ENCODE data around the gene PELI2.

Gene PELI2

GRCh38 chr14:56176530-56176929 lies 58.3 kb downstream of the PELI2 start:
- no peak for DNase-seq

GRCh38 chr14:56177036-56177435 lies 58.8 kb downstream of the PELI2 start:
- no peak for DNase-seq

- DNase-seq = no peak
These were observed 62.7 kb downstream of the PELI2 start for GRCh38 chr14:56180754-56181542.

- no peak for DNase-seq
These were observed 63.5 kb downstream of the PELI2 start for GRCh38 chr14:56181681-56182085.

- DNase-seq = no peak
These were observed 64.2 kb downstream of the PELI2 start for GRCh38 chr14:56182410-56182809.

GRCh38 chr14:56183631-56184157 lies 65.5 kb downstream of the PELI2 start:
- no peak for DNase-seq

- DNase-seq = no peak
These were observed 67.8 kb downstream of the PELI2 start for GRCh38 chr14:56185992-56186391.

GRCh38 chr14:56187736-56188135 lies 69.5 kb downstream of the PELI2 start:
- DNase-seq = no peak

GRCh38 chr14:56189307-56189706 lies 71.1 kb downstream of the PELI2 start:
- DNase-seq = no peak

- no peak for DNase-seq
These were observed 75.1 kb downstream of the PELI2 start for GRCh38 chr14:56193347-56193746.

GRCh38 chr14:56194042-56194441 lies 75.8 kb downstream of the PELI2 start:
- no peak for DNase-seq

GRCh38 chr14:56195223-56195622 lies 77.0 kb downstream of the PELI2 start:
- DNase-seq = no peak

GRCh38 chr14:56195704-56196103 lies 77.5 kb downstream of the PELI2 start:
- DNase-seq = no peak

- no peak for DNase-seq
These were observed 78.1 kb downstream of the PELI2 start for GRCh38 chr14:56196274-56196673.

GRCh38 chr14:56197150-56197549 lies 78.9 kb downstream of the PELI2 start:
- DNase-seq = no peak

- DNase-seq = no peak
These were observed 80.2 kb downstream of the PELI2 start for GRCh38 chr14:56198438-56198837.

- DNase-seq = no peak
These were observed 81.1 kb downstream of the PELI2 start for GRCh38 chr14:56199095-56199981.

- DNase-seq = no peak
These were observed 81.9 kb downstream of the PELI2 start for GRCh38 chr14:56199982-56200577.

GRCh38 chr14:56202256-56202655 lies 84.0 kb downstream of the PELI2 start:
- DNase-seq = no peak

GRCh38 chr14:56205881-56206280 lies 87.7 kb downstream of the PELI2 start:
- no peak for DNase-seq

- no peak for DNase-seq
These were observed 88.4 kb downstream of the PELI2 start for GRCh38 chr14:56206596-56206995.

GRCh38 chr14:56207626-56208292 lies 89.5 kb downstream of the PELI2 start:
- no peak for DNase-seq

- DNase-seq = no peak
These were observed 90.3 kb downstream of the PELI2 start for GRCh38 chr14:56208520-56208919.
